ENCODE measurements around the gene UBE2I. TPM values are rescaled to one million over a fixed set of nuclear protein-coding genes. Genes with fewer than 3 reads are reported as not detected.
"Not testable (repeated sequence)": the region's sequence is repeated elsewhere in the genome, so short reads cannot be mapped to it uniquely, and the experiment has no call there.

UBE2I gene
- total RNA-seq, 1 donor from 2014 or later: 44.5 TPM

- no peak for DNase-seq
Measured at GRCh38 chr16:1293921-1294656, 15.3 kb upstream of the UBE2I start.

- no peak for DNase-seq
Measured at GRCh38 chr16:1295465-1295864, 14.0 kb upstream of the UBE2I start.

GRCh38 chr16:1296688-1297017, 12.8 kb upstream of the UBE2I start:
- DNase-seq: not testable (repeated sequence)

- no peak for DNase-seq
Measured at GRCh38 chr16:1297018-1297696, 12.3 kb upstream of the UBE2I start.

GRCh38 chr16:1298406-1298805, 11.0 kb upstream of the UBE2I start:
- no peak for DNase-seq

GRCh38 chr16:1299012-1299867, 10.2 kb upstream of the UBE2I start:
- no peak for DNase-seq

GRCh38 chr16:1299868-1300203, 9.6 kb upstream of the UBE2I start:
- DNase-seq: no peak

- no peak for DNase-seq
Measured at GRCh38 chr16:1300664-1301476, 8.6 kb upstream of the UBE2I start.

GRCh38 chr16:1301562-1301961, 7.9 kb upstream of the UBE2I start:
- no peak for DNase-seq

- DNase-seq: no peak
Measured at GRCh38 chr16:1305823-1306222, 3.6 kb upstream of the UBE2I start.

GRCh38 chr16:1306334-1306733, 3.1 kb upstream of the UBE2I start:
- DNase-seq: no peak

GRCh38 chr16:1308036-1308976, 1.1 kb upstream of the UBE2I start:
- DNase-seq: peak; percentile 43

GRCh38 chr16:1309888-1310831, 724 bp downstream of the UBE2I start:
- DNase-seq: no peak

GRCh38 chr16:1310832-1311200, 1.4 kb downstream of the UBE2I start:
- no peak for DNase-seq

GRCh38 chr16:1311212-1311737, 1.8 kb downstream of the UBE2I start:
- no peak for DNase-seq

GRCh38 chr16:1311738-1312466, 2.5 kb downstream of the UBE2I start:
- no peak for DNase-seq

- DNase-seq: no peak
Measured at GRCh38 chr16:1312467-1312816, 3.0 kb downstream of the UBE2I start.

- no peak for DNase-seq
Measured at GRCh38 chr16:1312903-1313302, 3.5 kb downstream of the UBE2I start.

- DNase-seq: no peak
Measured at GRCh38 chr16:1313721-1314369, 4.4 kb downstream of the UBE2I start.
